Gastroesophageal sphincter (tissue), 4 donors: Measurements from ENCODE around the gene TPM1. TPM values are rescaled to one million over a fixed set of nuclear protein-coding genes. Genes with fewer than 3 reads are reported as not detected.

Experiments used
- ATAC-seq: fragments of 150-250 bp; one replicate; pipeline ENCODE4 v1.9.1; 2016; ENCODE audit warnings: mild to moderate bottlenecking, moderate library complexity
- H3K27ac ChIP-seq, 4 donors: fragments of 200-600 bp; sonication (generic) in 3 of 4; 1 replicate in 3 of 4; 2 replicates in 1 of 4; pipeline ENCODE4 v1.5.1; 2016 to 2019
- H3K27me3 ChIP-seq: fragments of 200-600 bp; sonication (generic); one replicate; pipeline ENCODE4 v1.5.1; 2019
- H3K36me3 ChIP-seq, 2 donors: fragments of 200-600 bp; sonication (generic); one replicate each; pipeline ENCODE4 v1.5.1; 2019; ENCODE audit warnings: control low read depth in 1 of 2
- H3K4me1 ChIP-seq, 3 donors: fragments of 200-600 bp; sonication (generic); 1 replicate in 2 of 3; 2 replicates in 1 of 3; pipeline ENCODE4 v1.5.1; 2016 to 2019; ENCODE audit warnings: control low read depth in 2 of 3
- H3K4me3 ChIP-seq, 2 donors: fragments of 200-600 bp; sonication (generic); one replicate each; pipeline ENCODE4 v1.5.1; 2019; ENCODE audit warnings: mild to moderate bottlenecking in 1 of 2, moderate library complexity in 1 of 2
- H3K9me3 ChIP-seq, 3 donors: fragments of 200-600 bp; sonication (generic); one replicate each; pipeline ENCODE4 v1.5.1; 2017 to 2019; ENCODE audit warnings: control low read depth in 2 of 3
- EP300 ChIP-seq: sonication (generic); formaldehyde crosslinking; IDR thresholded peaks from one replicate; pipeline ENCODE4 v1.6.1; 2017; ENCODE audit warnings: antibody characterized with exemption, mild to moderate bottlenecking
- POLR2A ChIP-seq, 2 donors: fragments of 450-650 bp; IDR thresholded peaks; one replicate each; pipeline ENCODE4 v1.6.1; 2017; ENCODE audit warnings: antibody characterized with exemption in 2 of 2, mild to moderate bottlenecking in 2 of 2, moderate library complexity in 1 of 2
- POLR2AphosphoS5 ChIP-seq: sonication (generic); formaldehyde crosslinking; IDR thresholded peaks from one replicate; pipeline ENCODE4 v1.6.1; 2017; ENCODE audit warnings: antibody characterized with exemption
- WGBS, 2 donors: methylation state at CpG; one replicate each; pipeline ENCODE4 v1.1.5; 2018; ENCODE audit warnings: low coverage in 1 of 2; 5-methylcytosine and 5-hydroxymethylcytosine counted together
- total RNA-seq, 4 donors: library from RNA; depleted of rRNA; stranded (reverse); fragments of >200 nt; gene quantifications; one replicate each; pipeline ENCODE4 v1.1.0, GENCODE V29; 2016
- TF ChIP-seq, protein P1 (sequence below), 4 experiments: fragments of 200-600 bp in 2 of 4; fragments of 450-650 bp in 2 of 4; sonication (generic) in 1 of 4; IDR thresholded peaks; one replicate each; pipeline ENCODE4 v1.5.1; 2017 to 2019; ENCODE audit warnings: antibody characterized with exemption in 4 of 4, mild to moderate bottlenecking in 2 of 4, moderate library complexity in 2 of 4

The TPM1 gene
- total RNA-seq, 4 donors from 2014 or later = 3,599 to 7,152 (median 6,397) TPM

DNA sequence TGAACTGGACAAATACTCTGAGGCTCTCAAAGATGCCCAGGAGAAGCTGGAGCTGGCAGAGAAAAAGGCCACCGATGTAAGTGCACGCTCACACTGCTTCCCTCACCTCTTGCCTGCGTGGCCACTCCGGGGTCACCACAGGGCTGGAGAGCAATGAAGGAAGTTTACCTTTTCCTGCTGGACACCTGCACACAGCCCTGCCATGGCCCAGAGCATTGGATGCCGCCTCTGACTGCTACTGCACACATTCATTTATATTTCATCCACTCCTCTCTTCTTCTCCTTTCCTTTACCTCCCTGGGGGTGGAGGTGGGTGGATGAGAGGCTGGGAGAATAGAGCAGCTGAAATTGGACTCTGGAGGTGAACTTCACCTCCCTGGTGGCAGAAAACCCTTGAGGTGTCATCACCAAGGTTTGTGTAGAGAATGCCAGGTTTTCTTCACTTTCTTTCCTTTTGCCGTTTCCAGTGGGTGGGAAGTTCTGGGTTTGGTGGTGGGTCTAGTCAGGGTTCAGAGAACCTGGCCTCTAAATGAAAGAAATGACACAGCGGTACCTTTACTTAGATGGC is 1.6 kb downstream of the TPM1 start:
- 15 to 35% methylated on average over 4 to 7 of the region's 7 CpGs for WGBS, 2 donors
- Histone ChIP-seq H3K4me1 (peaks cover 0 to 65% (median 0%) of the 10 kb centered on the region in 3 donors), H3K27ac (peak overlapping the region; percentile 96 to 98 (median 98)), H3K27me3 (peaks cover 9% of the 10 kb centered on the region), H3K4me3 (peak overlapping the region; percentile 83 to 95), H3K36me3 (peaks cover 3 to 38% of the 10 kb centered on the region in 2 donors), H3K9me3 (no peaks in the 10 kb centered on the region)
- peak; percentile 2 for TF ChIP-seq POLR2AphosphoS5
- TF ChIP-seq EP300 = no peak
- ATAC-seq = no peak

DNA sequence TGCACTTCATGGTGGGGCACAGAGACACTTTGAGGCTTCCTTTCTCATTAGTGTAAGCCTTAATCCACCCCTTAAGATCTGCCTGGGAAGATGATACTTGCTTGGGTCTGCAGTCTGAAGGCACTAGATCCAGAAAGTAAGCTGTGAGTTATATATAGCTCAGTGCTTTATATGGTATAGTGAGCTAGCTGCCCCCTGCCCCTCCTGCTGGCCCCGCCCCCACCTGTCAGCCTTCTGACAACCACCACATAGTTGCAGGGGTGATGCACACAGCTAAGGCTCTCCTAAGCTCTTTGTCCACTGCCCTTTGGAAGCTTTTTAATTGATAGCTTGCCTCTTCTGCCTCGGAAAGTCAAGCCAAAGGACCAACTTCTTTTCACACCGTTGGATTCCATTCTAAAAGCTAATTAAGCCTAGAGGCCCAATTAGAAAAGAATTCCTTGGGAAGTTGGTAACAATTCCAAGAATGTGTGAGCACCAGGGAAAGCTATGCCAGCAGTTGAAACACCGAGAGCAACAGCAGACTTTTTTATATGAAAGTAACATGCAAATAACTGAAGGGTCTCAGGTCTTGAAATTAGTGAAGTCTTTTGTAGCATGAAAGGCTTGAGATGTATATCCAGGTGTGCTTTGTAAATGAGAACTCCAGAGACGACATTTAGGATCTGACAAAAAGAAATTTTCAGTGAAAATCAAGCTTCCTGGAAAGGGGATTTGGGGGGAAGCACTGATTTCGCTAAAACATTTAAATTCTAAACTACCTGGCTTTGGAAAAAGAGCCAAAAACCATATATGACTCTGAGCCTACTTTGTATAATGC is 2.3 kb downstream of the TPM1 start:
- Histone ChIP-seq H3K9me3 (no peaks in the 10 kb centered on the region), H3K27me3 (peaks cover 9% of the 10 kb centered on the region), H3K4me1 (peaks cover 0 to 72% (median 0%) of the 10 kb centered on the region in 3 donors), H3K27ac (peak overlapping the region; percentile 96 to 98 (median 98)), H3K4me3 (peak overlapping the region; percentile 83 to 95), H3K36me3 (peaks cover 3 to 40% of the 10 kb centered on the region in 2 donors)
- 20 to 29% methylated on average over 4 to 6 of the region's 6 CpGs for WGBS, 2 donors
- no peak for ATAC-seq
- TF ChIP-seq POLR2A (IDR thresholded peaks at IDR 0.05) (peak; percentile 73 to 77), EP300 (no peak), POLR2AphosphoS5 (peak; percentile 93)
- TF ChIP-seq, protein P1, sequence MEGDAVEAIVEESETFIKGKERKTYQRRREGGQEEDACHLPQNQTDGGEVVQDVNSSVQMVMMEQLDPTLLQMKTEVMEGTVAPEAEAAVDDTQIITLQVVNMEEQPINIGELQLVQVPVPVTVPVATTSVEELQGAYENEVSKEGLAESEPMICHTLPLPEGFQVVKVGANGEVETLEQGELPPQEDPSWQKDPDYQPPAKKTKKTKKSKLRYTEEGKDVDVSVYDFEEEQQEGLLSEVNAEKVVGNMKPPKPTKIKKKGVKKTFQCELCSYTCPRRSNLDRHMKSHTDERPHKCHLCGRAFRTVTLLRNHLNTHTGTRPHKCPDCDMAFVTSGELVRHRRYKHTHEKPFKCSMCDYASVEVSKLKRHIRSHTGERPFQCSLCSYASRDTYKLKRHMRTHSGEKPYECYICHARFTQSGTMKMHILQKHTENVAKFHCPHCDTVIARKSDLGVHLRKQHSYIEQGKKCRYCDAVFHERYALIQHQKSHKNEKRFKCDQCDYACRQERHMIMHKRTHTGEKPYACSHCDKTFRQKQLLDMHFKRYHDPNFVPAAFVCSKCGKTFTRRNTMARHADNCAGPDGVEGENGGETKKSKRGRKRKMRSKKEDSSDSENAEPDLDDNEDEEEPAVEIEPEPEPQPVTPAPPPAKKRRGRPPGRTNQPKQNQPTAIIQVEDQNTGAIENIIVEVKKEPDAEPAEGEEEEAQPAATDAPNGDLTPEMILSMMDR (IDR thresholded peaks at IDR 0.05) = no peak

DNA sequence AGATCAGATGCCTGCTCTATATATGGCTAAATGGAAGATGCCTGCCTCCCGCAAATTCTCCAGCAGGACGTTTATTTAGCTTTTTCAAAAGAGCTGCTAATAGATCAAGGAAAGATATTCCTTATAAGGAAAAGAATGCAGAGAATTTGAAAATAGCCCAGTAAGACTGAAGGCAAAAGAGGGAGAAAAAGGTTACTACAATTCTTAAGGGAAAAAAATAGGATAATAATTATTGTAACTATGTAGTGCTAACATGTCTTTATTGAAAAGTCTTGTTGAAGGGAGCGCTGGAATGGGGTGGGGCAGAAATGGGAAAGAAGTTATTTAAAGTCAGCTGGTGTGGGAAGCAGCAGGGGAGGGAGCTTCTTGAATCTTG is 2.9 kb downstream of the TPM1 start:
- TF ChIP-seq EP300 = no peak
- peak in 1 of 2 donors; percentile 3 for TF ChIP-seq POLR2A (IDR thresholded peaks at IDR 0.05)
- TF ChIP-seq, protein P1 (IDR thresholded peaks at IDR 0.05) = peak in 1 of 4 experiments; percentile 7
- no peak for TF ChIP-seq POLR2AphosphoS5
- peak overlapping the region; percentile 96 to 98 (median 98) for H3K27ac ChIP-seq

DNA sequence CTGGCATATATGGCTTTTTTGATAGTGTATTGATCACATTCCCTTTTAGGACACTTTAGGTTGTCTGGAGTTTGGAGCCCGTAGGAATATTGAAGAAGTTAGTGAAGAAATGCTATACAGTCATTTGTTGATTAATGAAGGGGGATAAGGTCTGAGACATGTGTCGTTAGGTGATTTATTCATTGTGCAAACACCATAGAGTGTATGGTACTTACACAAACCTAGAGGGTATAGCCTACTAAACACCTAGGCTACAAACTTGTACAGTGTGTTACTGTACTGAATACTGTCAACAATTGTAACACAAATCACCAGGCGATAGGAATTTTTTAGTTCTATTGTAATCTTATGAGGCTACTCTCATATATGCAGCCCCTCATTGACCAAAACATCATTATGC is 3.3 kb downstream of the TPM1 start:
- no peak for ATAC-seq

More for the DNA sequence above, 2.9 kb downstream of the TPM1 start:
- Histone ChIP-seq H3K4me1 (peaks cover 0 to 76% (median 5%) of the 10 kb centered on the region in 3 donors), H3K9me3 (no peaks in the 10 kb centered on the region), H3K36me3 (peaks cover 3 to 43% of the 10 kb centered on the region in 2 donors), H3K27me3 (peaks cover 9% of the 10 kb centered on the region), H3K4me3 (peak overlapping the region; percentile 83 to 95)
- 12 to 25% methylated on average over 3 of the region's 3 CpGs for WGBS, 2 donors
- ATAC-seq = no peak

More for the DNA sequence above, 3.3 kb downstream of the TPM1 start:
- 25 to 42% methylated on average over 3 of the region's 3 CpGs for WGBS, 2 donors
- peak overlapping the region; percentile 96 to 98 (median 98) for H3K27ac ChIP-seq
- peaks cover 9% of the 10 kb centered on the region for H3K27me3 ChIP-seq
- TF ChIP-seq POLR2A (IDR thresholded peaks at IDR 0.05) (peak; percentile 6 to 15), POLR2AphosphoS5 (peak; percentile 48), EP300 (no peak)
- TF ChIP-seq, protein P1 (IDR thresholded peaks at IDR 0.05) = no peak
- peaks cover 0 to 76% (median 8%) of the 10 kb centered on the region in 3 donors for H3K4me1 ChIP-seq
- H3K4me3 ChIP-seq = peak overlapping the region; percentile 83 to 95
- no peaks in the 10 kb centered on the region for H3K9me3 ChIP-seq
- H3K36me3 ChIP-seq = peaks cover 3 to 43% of the 10 kb centered on the region in 2 donors
